Measurements from ENCODE around the gene ADTRP.

Gene ADTRP

GRCh38 chr6:11778648-11779328, at the start of gene ADTRP:
Gene ADTRP (minus strand): TSS chr6:11778803. CDS start chr6:11778759, 44 bp downstream.
- no peak for DNase-seq (ENCODE audit: low read depth in 2 of 2)

GRCh38 chr6:11826779-11827178, 48.2 kb upstream of the ADTRP start:
- DNase-seq (ENCODE audit: low read depth in 2 of 2): no peak

GRCh38 chr6:11824986-11825385, 46.4 kb upstream of the ADTRP start:
- DNase-seq (ENCODE audit: low read depth in 2 of 2): no peak

- no peak for DNase-seq (ENCODE audit: low read depth in 2 of 2)
Observed at GRCh38 chr6:11822346-11822745, 43.7 kb upstream of the ADTRP start.

GRCh38 chr6:11821781-11822180, 43.2 kb upstream of the ADTRP start:
- no peak for DNase-seq (ENCODE audit: low read depth in 2 of 2)

- no peak for DNase-seq (ENCODE audit: low read depth in 2 of 2)
Observed at GRCh38 chr6:11820821-11821220, 42.2 kb upstream of the ADTRP start.

- no peak for DNase-seq (ENCODE audit: low read depth in 2 of 2)
Observed at GRCh38 chr6:11819486-11819885, 40.9 kb upstream of the ADTRP start.

- no peak for DNase-seq (ENCODE audit: low read depth in 2 of 2)
Observed at GRCh38 chr6:11815231-11815630, 36.6 kb upstream of the ADTRP start.

GRCh38 chr6:11814819-11815218, 36.2 kb upstream of the ADTRP start:
- no peak for DNase-seq (ENCODE audit: low read depth in 2 of 2)

- no peak for DNase-seq (ENCODE audit: low read depth in 2 of 2)
Observed at GRCh38 chr6:11814106-11814505, 35.5 kb upstream of the ADTRP start.

- no peak for DNase-seq (ENCODE audit: low read depth in 2 of 2)
Observed at GRCh38 chr6:11813606-11814005, 35.0 kb upstream of the ADTRP start.

- no peak for DNase-seq (ENCODE audit: low read depth in 2 of 2)
Observed at GRCh38 chr6:11812951-11813350, 34.3 kb upstream of the ADTRP start.

GRCh38 chr6:11812439-11812838, 33.8 kb upstream of the ADTRP start:
- no peak for DNase-seq (ENCODE audit: low read depth in 2 of 2)

GRCh38 chr6:11811644-11812264, 33.2 kb upstream of the ADTRP start:
- DNase-seq (ENCODE audit: low read depth in 2 of 2): no peak

GRCh38 chr6:11810854-11811643, 32.4 kb upstream of the ADTRP start:
- DNase-seq (ENCODE audit: low read depth in 2 of 2): no peak

- no peak for DNase-seq (ENCODE audit: low read depth in 2 of 2)
Observed at GRCh38 chr6:11810039-11810541, 31.5 kb upstream of the ADTRP start.

GRCh38 chr6:11808054-11808453, 29.5 kb upstream of the ADTRP start:
- no peak for DNase-seq (ENCODE audit: low read depth in 2 of 2)

- DNase-seq (ENCODE audit: low read depth in 2 of 2): no peak
Observed at GRCh38 chr6:11806561-11807317, 28.1 kb upstream of the ADTRP start.

GRCh38 chr6:11805259-11806053, 26.9 kb upstream of the ADTRP start:
- no peak for DNase-seq (ENCODE audit: low read depth in 2 of 2)

GRCh38 chr6:11804701-11805100, 26.1 kb upstream of the ADTRP start:
- DNase-seq (ENCODE audit: low read depth in 2 of 2): no peak

- DNase-seq (ENCODE audit: low read depth in 2 of 2): no peak
Observed at GRCh38 chr6:11804135-11804534, 25.5 kb upstream of the ADTRP start.
